Right ventricle myocardium superior (tissue), 1 donor: ENCODE data around the gene TP53I11. TPM values are rescaled to one million over a fixed set of nuclear protein-coding genes. Genes with fewer than 3 reads are reported as not detected.

Source experiments
- ATAC-seq: fragments of 200-7000 bp; cut with Tn5 transposase; one replicate; pipeline ENCODE4 v1.9.1; 2020; ENCODE audit warnings: mild to moderate bottlenecking; ENCODE audit not compliant: poor library complexity
- DNase-seq: peaks from one replicate; pipeline ENCODE4 v3.0.0-alpha.2; 2020
- intact Hi-C: fragments of 100-400 bp; cut with DNase I; formaldehyde crosslinking; loops from one replicate; pipeline ENCODE4 v1.11.2; 2022
- total RNA-seq: library from RNA; stranded (reverse); fragmentation: NEBNext Ultra II Directional; extraction: Animal tissue kit (Norgen Biotek cat#: 25700); gene quantifications from one replicate; pipeline ENCODE4 v1.2.1, GENCODE V29; 2021
- donor health status: DM: no; HTN: yes; CAD: no; lungs with severe emphysema.

The TP53I11 gene
- total RNA-seq, 1 donor from 2014 or later = 47.4 TPM

DNA sequence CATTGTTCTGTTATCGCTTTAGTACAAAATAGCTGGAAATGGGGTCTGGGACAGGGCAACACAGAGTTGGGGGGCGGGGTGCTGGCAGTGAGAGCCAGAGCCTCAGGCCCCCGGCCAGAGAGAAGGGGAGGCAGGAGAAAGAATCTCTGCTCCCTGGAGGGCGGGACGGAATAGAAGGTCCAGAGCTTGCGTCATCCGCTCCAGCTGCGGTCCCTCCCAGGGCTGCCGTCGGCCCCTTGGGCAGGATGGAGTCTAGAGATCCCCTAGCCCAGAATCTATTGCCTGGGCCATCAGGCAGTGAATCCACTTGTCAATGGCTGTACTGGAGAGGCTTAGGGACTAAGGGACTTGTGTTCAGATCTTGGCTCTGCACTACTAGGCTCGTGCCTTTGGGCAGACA is 5.0 kb downstream of the TP53I11 start:
- DNase-seq (peak; percentile 83), ATAC-seq (peak; percentile 58)

DNA sequence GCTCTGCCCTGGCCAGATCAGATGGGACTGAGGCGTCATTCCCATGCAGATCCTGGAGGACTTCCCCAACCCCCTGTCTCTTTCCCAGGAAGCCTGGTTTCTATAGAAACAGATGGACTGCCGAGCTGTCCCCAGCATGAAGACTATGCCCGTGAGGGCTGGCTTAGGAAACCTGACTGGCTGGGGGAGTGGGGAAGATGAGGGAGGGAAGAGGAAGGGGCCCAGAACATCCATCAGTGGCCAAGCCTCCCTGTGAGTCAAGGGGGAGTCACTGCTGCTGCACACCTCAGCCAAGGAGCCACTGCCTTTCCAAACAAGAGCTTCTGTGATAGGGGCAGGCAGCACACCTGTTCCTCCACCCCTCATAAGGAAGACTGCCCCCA is 5.8 kb downstream of the TP53I11 start:
- intact Hi-C loops = no loop called here
- ATAC-seq (no peak), DNase-seq (no peak)

More for the DNA sequence above, 5.0 kb downstream of the TP53I11 start:
- intact Hi-C loops = no loop called here

DNA sequence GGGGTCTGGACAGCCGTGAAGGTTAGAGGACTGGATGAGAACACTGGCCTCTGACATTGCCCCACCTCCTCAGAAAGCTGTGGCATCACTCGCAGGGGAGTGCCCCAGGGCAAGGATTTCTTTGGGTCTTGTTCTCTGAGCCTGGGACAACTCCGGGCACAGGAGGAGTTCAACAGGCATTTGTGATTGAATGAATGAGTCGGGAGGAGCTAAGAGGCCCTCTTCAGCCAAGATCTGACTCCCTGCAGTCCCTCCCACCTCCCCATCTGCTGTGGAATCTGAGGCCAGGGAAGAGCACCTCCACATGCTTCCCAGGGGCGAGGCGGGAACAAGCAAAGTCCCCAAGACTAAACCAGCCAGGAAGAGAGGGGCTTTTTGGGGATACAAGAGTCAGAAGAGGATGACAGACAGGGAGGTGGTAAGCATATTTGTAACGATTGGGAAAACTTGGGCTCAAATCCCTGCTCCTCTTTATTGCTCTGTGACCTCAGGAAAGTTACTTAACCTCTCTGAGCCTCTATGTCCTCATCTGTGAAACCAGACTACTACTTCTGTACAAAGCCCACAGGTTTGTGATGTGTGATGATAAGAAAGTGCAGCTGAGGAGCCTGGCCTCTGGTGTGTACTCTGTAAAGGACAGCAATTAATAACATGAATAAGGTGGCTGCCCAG is 6.4 kb downstream of the TP53I11 start:
- intact Hi-C loops = no loop called here
- ATAC-seq (no peak), DNase-seq (no peak)

DNA sequence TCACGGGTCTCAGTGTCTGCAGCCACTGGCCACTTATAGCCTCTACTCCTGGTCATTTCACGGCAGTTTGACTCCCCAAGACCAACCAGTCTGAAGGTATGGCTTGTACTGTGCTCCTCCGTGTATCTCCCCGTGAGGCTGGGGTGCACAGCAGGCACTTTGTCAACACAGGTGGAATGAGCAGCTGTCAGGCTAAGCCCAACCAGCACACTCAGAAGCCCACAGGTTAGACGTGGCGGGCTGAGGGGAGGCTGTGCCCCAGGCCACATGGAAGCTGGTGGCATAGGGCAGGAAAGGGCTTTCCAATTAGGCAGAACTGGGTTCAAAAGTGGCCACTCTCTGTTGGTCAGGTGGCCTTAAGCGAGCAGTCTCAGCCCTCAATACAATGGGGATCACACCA is 7.0 kb downstream of the TP53I11 start:
- DNase-seq (no peak), ATAC-seq (no peak)
- intact Hi-C loops = no loop called here

GRCh38 chr11:44943118-44943517 is 7.6 kb downstream of the TP53I11 start:
- intact Hi-C loops = no loop called here
- DNase-seq (no peak), ATAC-seq (no peak)

DNA sequence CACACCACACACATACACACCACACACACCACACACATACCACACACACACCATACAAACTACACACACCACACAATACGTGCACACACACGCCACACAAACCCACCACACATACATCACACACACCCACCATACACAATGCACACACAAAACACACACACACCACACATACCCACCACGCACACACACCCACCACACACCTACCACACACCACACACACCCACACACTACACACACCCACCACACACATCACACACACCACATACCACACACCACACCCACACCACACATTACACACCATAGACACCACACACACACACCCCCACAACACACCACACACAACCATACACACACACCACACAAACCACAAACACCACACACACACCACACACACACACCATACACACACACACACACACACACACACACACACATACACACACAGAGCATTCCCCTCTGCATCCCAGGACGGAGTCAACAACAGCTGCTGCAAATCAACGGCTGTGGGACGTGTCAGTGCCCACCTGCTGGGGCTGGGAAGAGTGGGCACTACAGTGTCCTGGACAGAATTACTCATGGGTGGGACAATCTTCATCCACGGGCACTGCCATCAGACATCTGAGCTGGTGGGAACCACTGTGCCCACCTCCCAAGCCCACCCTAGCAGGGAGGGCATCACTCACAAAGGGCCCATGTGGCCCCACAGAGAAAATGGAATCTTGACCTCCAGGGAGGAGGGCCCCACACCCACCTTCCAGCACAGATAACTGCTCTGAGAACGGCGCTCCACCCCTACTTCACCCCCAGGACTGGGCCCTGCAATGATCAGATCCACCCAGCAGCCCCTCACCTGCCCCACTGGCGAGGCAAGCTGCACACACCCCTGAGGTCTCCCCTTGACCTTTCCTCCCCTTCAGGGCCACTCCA is 8.4 kb downstream of the TP53I11 start:
- ATAC-seq (no peak), DNase-seq (no peak)
- intact Hi-C loops = no loop called here

GRCh38 chr11:44941259-44942021 is 9.2 kb downstream of the TP53I11 start:
- no peak for DNase-seq
- intact Hi-C loops = no loop called here
- ATAC-seq = no peak

- no peak for DNase-seq
- ATAC-seq = no peak
- intact Hi-C loops = no loop called here
Observed at GRCh38 chr11:44940835-44941234, 9.8 kb downstream of the TP53I11 start.

GRCh38 chr11:44940404-44940803 is 10.3 kb downstream of the TP53I11 start:
- intact Hi-C loops = no loop called here
- ATAC-seq (peak; percentile 45), DNase-seq (no peak)

DNA sequence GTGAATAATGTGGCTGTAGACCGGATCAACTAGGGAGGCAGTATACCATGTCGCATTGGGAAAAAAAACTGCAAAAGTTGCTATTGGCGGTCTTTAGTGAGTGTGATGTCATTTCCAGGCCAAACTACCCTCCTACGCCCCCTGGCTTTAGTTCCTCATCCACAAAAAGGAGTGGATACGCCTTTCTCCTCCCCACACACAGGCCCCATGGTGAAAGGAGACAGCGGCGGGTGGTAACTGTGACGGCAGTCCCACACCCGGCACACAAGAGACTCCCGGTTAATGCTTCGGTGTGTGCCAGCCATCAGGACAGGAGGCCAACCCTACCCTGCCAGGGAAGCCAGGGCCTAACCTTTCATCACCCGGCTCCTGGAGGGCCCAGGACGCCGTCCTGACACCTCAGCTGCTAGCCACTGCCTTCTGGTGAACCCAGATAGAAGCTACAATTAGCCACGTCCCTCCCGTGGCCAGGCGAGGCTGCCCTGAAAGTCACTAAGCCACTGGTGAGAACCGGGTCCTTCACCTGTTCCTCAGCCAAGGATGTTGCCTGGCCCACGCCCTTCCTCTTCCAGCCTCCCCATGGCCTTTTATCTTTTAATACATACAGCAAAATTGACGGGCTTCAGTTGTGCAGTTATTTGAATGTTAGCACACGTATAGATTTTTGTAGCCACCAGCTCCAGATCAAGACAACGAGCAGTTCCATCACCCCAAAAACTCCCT is 10.8 kb downstream of the TP53I11 start:
- peak; percentile 69 for DNase-seq
- intact Hi-C loops = loop anchor here (10.0 kb wide), 2 partner anchors 355 to 385 kb away; no protein-coding TSS in a partner anchor
- peak; percentile 58 for ATAC-seq

GRCh38 chr11:44938066-44938691 is 12.5 kb downstream of the TP53I11 start:
- ATAC-seq (no peak), DNase-seq (no peak)
- intact Hi-C loops = loop anchor here (10.0 kb wide), 2 partner anchors 357 to 387 kb away; no protein-coding TSS in a partner anchor

- DNase-seq (no peak), ATAC-seq (no peak)
- intact Hi-C loops = loop anchor here (2.0 to 10.0 kb wide), 3 partner anchors 166 to 388 kb away; no protein-coding TSS in a partner anchor
Observed at GRCh38 chr11:44936951-44937543, 13.6 kb downstream of the TP53I11 start.

DNA sequence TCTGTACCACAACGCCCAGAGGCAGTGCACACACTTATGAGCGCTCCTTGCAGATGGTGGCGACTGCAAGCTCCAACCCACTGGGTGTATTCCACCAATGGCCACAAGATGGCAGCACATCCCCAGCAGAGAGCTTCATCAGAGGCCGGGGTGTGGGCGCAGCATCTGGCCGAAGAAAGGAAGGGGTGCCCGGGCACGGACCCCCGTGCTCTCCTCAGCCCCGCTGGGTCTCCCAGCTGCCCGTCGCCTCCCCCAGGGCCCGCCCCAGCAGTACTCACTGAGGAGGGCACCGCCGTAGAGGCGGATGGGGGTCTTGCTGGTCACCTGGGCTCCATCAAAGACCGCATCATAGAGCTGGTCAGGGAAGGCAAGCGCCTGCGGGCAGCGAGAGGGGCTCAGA is 14.2 kb downstream of the TP53I11 start:
- DNase-seq (peak; percentile 87), ATAC-seq (peak; percentile 61)
- intact Hi-C loops = loop anchor here (2.0 to 10.0 kb wide), 3 partner anchors 166 to 388 kb away; no protein-coding TSS in a partner anchor

DNA sequence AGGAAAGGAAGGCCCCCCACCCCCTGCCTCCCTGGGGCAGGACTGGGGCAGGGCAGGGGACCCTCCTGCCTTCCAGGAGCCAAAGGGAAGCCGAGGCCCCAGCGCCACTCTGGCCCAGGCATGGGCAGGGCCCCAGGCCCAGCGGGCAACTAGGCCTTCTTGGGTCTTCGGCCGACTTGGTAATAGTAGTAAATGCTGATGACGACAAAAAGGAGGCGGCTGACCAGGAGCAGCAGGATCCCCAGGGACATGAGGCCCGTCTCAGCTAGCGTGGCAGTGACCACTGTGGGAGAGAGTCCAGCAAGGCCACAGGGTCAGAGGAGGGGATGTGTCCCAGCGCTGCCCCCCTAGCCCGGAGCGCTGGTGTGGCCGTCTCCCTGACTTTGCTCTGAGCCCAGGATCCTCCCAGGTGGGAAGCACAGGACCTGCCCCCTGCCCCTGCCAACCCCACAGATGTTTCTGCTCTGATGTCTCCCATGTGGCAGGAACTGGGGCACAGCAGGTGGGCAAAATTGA is 15.9 kb downstream of the TP53I11 start:
- ATAC-seq = no peak
- intact Hi-C loops = loop anchor here (10.0 kb wide), 2 partner anchors 360 to 390 kb away; no protein-coding TSS in a partner anchor
- DNase-seq = no peak

DNA sequence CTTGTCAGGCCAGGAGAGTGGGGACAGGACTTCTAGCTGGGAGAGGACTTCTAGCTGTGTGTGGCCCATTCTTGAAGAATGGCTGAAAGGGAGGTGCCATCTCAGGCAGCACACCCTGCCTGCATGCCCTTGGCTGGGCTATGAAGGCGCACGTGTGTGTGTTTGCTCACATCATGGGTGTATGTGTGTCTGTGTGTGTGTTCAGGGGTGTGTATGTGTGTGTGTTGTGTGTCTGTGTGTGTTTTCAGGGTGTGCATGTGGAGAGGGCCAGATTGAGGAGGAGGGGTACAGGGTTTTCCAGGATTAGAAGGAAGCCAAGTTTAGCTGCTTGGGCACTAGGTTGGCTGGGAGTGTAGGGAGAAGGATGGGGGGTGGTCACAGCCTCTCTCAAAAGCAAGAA is 16.6 kb downstream of the TP53I11 start:
- ATAC-seq = no peak

DNA sequence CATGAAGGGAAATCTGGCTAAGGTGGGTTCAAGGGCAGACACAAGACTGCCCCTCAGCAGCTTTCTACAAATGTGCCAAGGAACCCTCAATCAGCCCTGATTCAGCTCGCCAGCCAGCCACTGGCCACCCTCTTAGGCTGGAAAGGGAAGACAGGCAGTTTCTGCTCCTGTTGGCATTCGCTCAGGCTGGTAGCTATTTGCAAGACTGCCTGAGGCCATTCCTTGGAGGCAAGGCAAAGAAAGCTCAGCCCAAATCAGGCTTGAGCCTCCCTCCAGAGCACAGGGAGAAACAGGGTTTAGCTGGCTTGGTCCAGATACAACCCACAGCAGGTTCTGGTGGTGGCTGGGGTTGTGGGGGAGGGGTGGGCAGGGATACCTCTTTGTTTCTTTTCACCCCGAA is 19.2 kb downstream of the TP53I11 start:
- no peak for ATAC-seq
- no peak for DNase-seq

More for the DNA sequence above, 16.6 kb downstream of the TP53I11 start:
- no peak for DNase-seq
- intact Hi-C loops = loop anchor here (10.0 kb wide), 2 partner anchors 361 to 391 kb away; no protein-coding TSS in a partner anchor

More for the DNA sequence above, 19.2 kb downstream of the TP53I11 start:
- intact Hi-C loops = loop anchor here (10.0 kb wide), 2 partner anchors 363 to 393 kb away; no protein-coding TSS in a partner anchor
